H1 (cell line): ENCODE data around the gene IQCK. TPM values are rescaled to one million over a fixed set of nuclear protein-coding genes. Genes with fewer than 3 reads are reported as not detected.

Experiments
- CTCF ChIA-PET: fragments of 300-600 bp; sonication (Branson Sonifier 250); formaldehyde crosslinking; loops from one replicate; lab custom pipeline; 2021; ENCODE audit not compliant: partially characterized antibody; lab: Charles Lee
- POLR2A ChIA-PET: fragments of 300-600 bp; sonication (Branson Sonifier 250); formaldehyde crosslinking; loops from one replicate; lab custom pipeline; 2021; ENCODE audit warnings: inconsistent platforms; ENCODE audit not compliant: partially characterized antibody; lab: Charles Lee
- DNase-seq, 2 experiments: peaks; one replicate each; pipeline versions ENCODE4 v3.0.0 to v3.0.0-alpha.2; 2010 to 2022; ENCODE audit warnings: low spot score in 2 of 2, low read depth in 1 of 2, mixed read lengths in 1 of 2
- FAIRE-seq: peaks from 2 replicates; lab custom pipeline; 2011; peaks lifted over from hg19 to GRCh38; lab: Jason Lieb, UNC
- H2AFZ ChIP-seq: 2 replicates; pipeline ENCODE4 v1.8.1; 2012; ENCODE audit warnings: low read length, inconsistent platforms
- H2AK5ac ChIP-seq: 2 replicates; pipeline ENCODE4 v1.6.1; 2013; ENCODE audit warnings: low read depth, low read length
- H2BK120ac ChIP-seq: replicated peaks from 2 replicates; pipeline ENCODE3; 2013; ENCODE audit warnings: low read depth, low read length, inconsistent platforms
- H2BK12ac ChIP-seq: 2 replicates; pipeline ENCODE4 v1.6.1; 2013; ENCODE audit warnings: low read depth, low read length
- H2BK15ac ChIP-seq: 2 replicates; pipeline ENCODE4 v1.6.1; 2013; ENCODE audit warnings: low read length
- H2BK20ac ChIP-seq: 2 replicates; pipeline ENCODE4 v1.6.1; 2013; ENCODE audit warnings: low read length
- H2BK5ac ChIP-seq: 2 replicates; pipeline ENCODE4 v1.6.1; 2013; ENCODE audit warnings: low read depth, low read length
- H3K14ac ChIP-seq: 2 replicates; pipeline ENCODE4 v1.6.1; 2013; ENCODE audit warnings: inconsistent platforms; ENCODE audit not compliant: insufficient read length
- H3K18ac ChIP-seq: 2 replicates; pipeline ENCODE4 v1.6.1; 2013; ENCODE audit warnings: low read length; ENCODE audit errors: extremely low read depth
- H3K23ac ChIP-seq: 2 replicates; pipeline ENCODE4 v1.6.1; 2013; ENCODE audit warnings: inconsistent platforms; ENCODE audit not compliant: insufficient read length
- H3K23me2 ChIP-seq: 2 replicates; pipeline ENCODE4 v1.6.1; 2013; ENCODE audit warnings: low read depth, low read length
- H3K27ac ChIP-seq: 2 replicates; pipeline ENCODE4 v1.6.1; 2011; ENCODE audit warnings: low read depth, low read length, inconsistent platforms
- H3K27me3 ChIP-seq, 4 experiments: replicated peaks in 1 of 4; 1 replicate in 1 of 4; 2 replicates in 3 of 4; pipeline versions ENCODE4 v1.6.1 to v1.8.1; 2011 to 2013; ENCODE audit warnings: low read length in 3 of 4, mild to moderate bottlenecking in 3 of 4, inconsistent platforms in 2 of 4, mixed read lengths in 2 of 4, moderate library complexity in 1 of 4; ENCODE audit not compliant: control insufficient read depth in 3 of 4, insufficient read depth in 3 of 4; ENCODE audit errors: extremely low read depth in 1 of 4
- H3K36me3 ChIP-seq, 4 experiments: 2 replicates each; pipeline versions ENCODE4 v1.6.1 to v1.8.1; 2011 to 2013; ENCODE audit warnings: mild to moderate bottlenecking in 4 of 4, low read length in 3 of 4, moderate library complexity in 2 of 4, control low read depth in 1 of 4, inconsistent platforms in 1 of 4; ENCODE audit not compliant: insufficient read depth in 4 of 4, control insufficient read depth in 2 of 4
- H3K4ac ChIP-seq: replicated peaks from 2 replicates; pipeline ENCODE3; 2013; ENCODE audit warnings: low read length, low read depth, mixed read lengths, inconsistent platforms; ENCODE audit not compliant: insufficient read length
- H3K4me1 ChIP-seq, 4 experiments: replicated peaks in 1 of 4; 1 replicate in 1 of 4; 2 replicates in 3 of 4; pipeline versions ENCODE4 v1.6.1 to v1.8.1; 2011 to 2013; ENCODE audit warnings: low read length in 3 of 4, inconsistent platforms in 2 of 4, mixed read lengths in 1 of 4; ENCODE audit not compliant: insufficient read depth in 4 of 4, control insufficient read depth in 3 of 4
- H3K4me2 ChIP-seq, 2 experiments: 2 replicates each; pipeline versions ENCODE4 v1.6.1 to v1.8.1; 2011 to 2013; ENCODE audit warnings: low read depth in 2 of 2, low read length in 2 of 2, control low read depth in 1 of 2, inconsistent platforms in 1 of 2, mild to moderate bottlenecking in 1 of 2; ENCODE audit not compliant: insufficient read depth in 1 of 2
- H3K4me3 ChIP-seq, 4 experiments: fragments of 200-600, 300-600 bp in 1 of 4; sonication (generic), shearing (Covaris generic), sonication (Bioruptor Twin) in 1 of 4; 2 replicates each; pipeline versions ENCODE4 v1.5.1 to v1.8.1; 2011 to 2016; ENCODE audit warnings: low read length in 4 of 4, low read depth in 3 of 4, control low read depth in 2 of 4, inconsistent platforms in 2 of 4, mild to moderate bottlenecking in 2 of 4, mixed read lengths in 1 of 4, moderate library complexity in 1 of 4; ENCODE audit not compliant: insufficient read depth in 2 of 4; ENCODE audit errors: extremely low read depth in 1 of 4
- H3K56ac ChIP-seq: replicated peaks from 2 replicates; pipeline ENCODE3; 2013; ENCODE audit warnings: low read depth, mild to moderate bottlenecking, mixed read lengths, low read length, inconsistent platforms; ENCODE audit not compliant: insufficient read length
- H3K79me1 ChIP-seq: 2 replicates; pipeline ENCODE4 v1.6.1; 2013; ENCODE audit warnings: low read depth, low read length, control low read depth
- H3K79me2 ChIP-seq, 2 experiments: 2 replicates each; pipeline versions ENCODE4 v1.6.1 to v1.8.1; 2012 to 2013; ENCODE audit warnings: low read length in 2 of 2, mild to moderate bottlenecking in 2 of 2, inconsistent platforms in 1 of 2; ENCODE audit not compliant: insufficient read depth in 2 of 2, control insufficient read depth in 1 of 2
- H3K9ac ChIP-seq, 4 experiments: replicated peaks in 1 of 4; 1 replicate in 1 of 4; 2 replicates in 3 of 4; pipeline versions ENCODE4 v1.6.1 to v1.8.1; 2011 to 2013; ENCODE audit warnings: low read depth in 3 of 4, low read length in 3 of 4, control low read depth in 2 of 4, mild to moderate bottlenecking in 2 of 4, moderate library complexity in 2 of 4, inconsistent platforms in 1 of 4; ENCODE audit errors: extremely low read depth in 1 of 4
- H3K9me3 ChIP-seq, 2 experiments: 2 replicates each; pipeline versions ENCODE4 v1.6.1 to v1.8.1; 2012 to 2013; ENCODE audit warnings: mild to moderate bottlenecking in 2 of 2, moderate library complexity in 2 of 2, control low read depth in 1 of 2, inconsistent platforms in 1 of 2, low read depth in 1 of 2, low read length in 1 of 2, mixed read lengths in 1 of 2; ENCODE audit not compliant: insufficient read depth in 2 of 2
- H4K20me1 ChIP-seq, 2 experiments: replicated peaks in 1 of 2; 2 replicates each; pipeline versions ENCODE3 to v1.8.1; 2011 to 2013; ENCODE audit warnings: inconsistent platforms in 2 of 2, low read length in 2 of 2, mild to moderate bottlenecking in 1 of 2; ENCODE audit not compliant: insufficient read depth in 2 of 2, control insufficient read depth in 1 of 2
- H4K5ac ChIP-seq: 2 replicates; pipeline ENCODE4 v1.6.1; 2013; ENCODE audit warnings: low read length, low read depth, mixed read lengths, inconsistent platforms; ENCODE audit not compliant: insufficient read length
- H4K8ac ChIP-seq: 2 replicates; pipeline ENCODE4 v1.8.0; 2013; ENCODE audit warnings: mild to moderate bottlenecking, moderate library complexity, low read length, inconsistent platforms; ENCODE audit not compliant: insufficient read depth; ENCODE audit errors: extremely low read depth
- H4K91ac ChIP-seq: replicated peaks from 2 replicates; pipeline ENCODE3; 2013; ENCODE audit warnings: low read length, mixed read lengths, inconsistent platforms; ENCODE audit not compliant: insufficient read length
- CEBPB ChIP-seq: IDR thresholded peaks from 2 replicates; pipeline ENCODE4 v1.6.1; 2012; ENCODE audit warnings: low read depth, low read length
- CHD1 ChIP-seq: IDR thresholded peaks from 2 replicates; pipeline ENCODE4 v1.6.1; 2012; ENCODE audit warnings: low read depth, low read length, improper control_type of control experiment
- EP300 ChIP-seq, 2 experiments: IDR thresholded peaks; 1 replicate in 1 of 2; 2 replicates in 1 of 2; pipeline ENCODE4 v1.6.1; 2011 to 2012; ENCODE audit warnings: low read depth in 2 of 2, low read length in 2 of 2, mild to moderate bottlenecking in 2 of 2, borderline replicate concordance in 1 of 2, inconsistent platforms in 1 of 2, moderate library complexity in 1 of 2
- NRF1 ChIP-seq: IDR thresholded peaks from 2 replicates; pipeline ENCODE4 v1.6.1; 2011; ENCODE audit warnings: mild to moderate bottlenecking, low read depth, low read length, improper control_type of control experiment
- SRF ChIP-seq: IDR thresholded peaks from 2 replicates; pipeline ENCODE4 v1.6.1; 2011; ENCODE audit warnings: mild to moderate bottlenecking, low read depth, low read length, moderate library complexity
- WGBS, 2 experiments: shearing (Covaris generic) in 1 of 2; methylation state at CpG; one replicate each; pipeline versions ENCODE4 v1.1.6 to v1.1.7; 2013 to 2015; ENCODE audit warnings: low lambda C conversion rate in 2 of 2, mixed read lengths in 2 of 2, inconsistent platforms in 1 of 2, low coverage in 1 of 2, missing lambda C conversion rate in 1 of 2; ENCODE audit not compliant: insufficient replicate concordance in 2 of 2, insufficient coverage in 1 of 2, insufficient read length in 1 of 2; ENCODE audit errors: extremely low coverage in 1 of 2, missing lambda C conversion rate in 1 of 2; 5-methylcytosine and 5-hydroxymethylcytosine counted together
- polyA plus RNA-seq, 7 experiments: library from polyadenylated mRNA; depleted of rRNA in 3 of 7; stranded (reverse) in 5 of 7; unstranded in 2 of 7; fragments of >200 nt in 5 of 7; fragments of 200-250 nt in 2 of 7; gene quantifications; 1 replicate in 5 of 7; 2 replicates in 1 of 7; 4 replicates in 1 of 7; pipeline versions ENCODE4 v1.2.1 to v1.2.3, GENCODE V29; 2011 to 2013; ENCODE audit warnings: missing spikeins in 2 of 7, mixed read lengths in 2 of 7
- total RNA-seq: library from RNA; stranded (reverse); fragmentation: NEBNext Ultra II Directional; extraction: Animal tissue kit (Norgen Biotek cat#: 25700); gene quantifications from 2 replicates; pipeline ENCODE4 v1.2.1, GENCODE V29; 2021

IQCK gene
- total and polyA plus RNA-seq, 2 of the 8 experiments (the other 6 are each of a cell fraction or from before 2014, with no cell fraction given), result 6.2 to 9.3 TPM

DNA sequence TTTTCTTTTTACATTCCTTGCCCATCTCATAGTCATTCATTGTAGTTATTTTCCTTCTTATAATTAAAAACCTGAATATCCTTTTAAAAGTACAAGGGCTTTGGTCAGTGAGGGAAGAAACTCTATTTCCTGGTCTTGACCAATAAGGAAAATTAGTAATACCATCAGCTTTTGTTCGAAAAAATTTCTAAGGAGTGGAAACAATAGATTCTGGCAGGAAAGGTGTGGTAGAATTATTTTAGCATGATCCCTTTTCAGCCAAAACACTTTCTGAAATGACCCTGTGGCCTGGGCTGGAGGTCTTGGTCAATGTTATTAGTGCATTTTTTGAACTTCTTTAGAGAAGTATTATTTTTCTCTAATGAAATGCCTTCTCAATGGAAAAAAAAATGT lies 36.6 kb downstream of the IQCK start:
- POLR2A ChIA-PET, result interaction anchor here (1.3 kb wide), 1 partner anchor 26 kb away, joined by 3 read pairs; no protein-coding TSS in a partner anchor
- no peaks in the 10 kb centered on the region for H3K23me2 ChIP-seq
- no peak overlapping the region for H4K8ac ChIP-seq
- no peak overlapping the region for H3K4ac ChIP-seq
- H3K27ac ChIP-seq, result no peak overlapping the region
- CTCF ChIA-PET, result interaction anchor here (0.5 to 1.0 kb wide), 3 partner anchors 25 to 91 kb away, joined by 3 to 4 read pairs (median 4); no protein-coding TSS in a partner anchor
- H2AK5ac ChIP-seq, result no peak overlapping the region
- H3K9ac ChIP-seq, result no peak overlapping the region
- H2BK120ac ChIP-seq, result no peak overlapping the region
- no peak overlapping the region for H3K18ac ChIP-seq
- 100% methylated on average over 1 of the region's 1 CpG; no CpG with 5 or more reads in 1 of the 2 experiments for WGBS, 2 experiments
- H2BK15ac ChIP-seq, result no peak overlapping the region
- no peak overlapping the region for H2AFZ ChIP-seq
- H4K20me1 ChIP-seq, result no peaks in the 10 kb centered on the region
- no peaks in the 10 kb centered on the region for H3K79me2 ChIP-seq
- H4K5ac ChIP-seq, result no peak overlapping the region
- H2BK20ac ChIP-seq, result no peak overlapping the region
- FAIRE-seq (no peak), DNase-seq (no peak)
- H3K14ac ChIP-seq, result no peak overlapping the region
- H3K36me3 ChIP-seq, result no peaks in the 10 kb centered on the region
- H3K23ac ChIP-seq, result no peak overlapping the region
- no peaks in the 10 kb centered on the region for H3K9me3 ChIP-seq
- TF ChIP-seq NRF1, result no peak
- TF ChIP-seq CHD1, result no peak
- TF ChIP-seq EP300 (IDR thresholded peaks at IDR 0.05; ENCODE audit: borderline replicate concordance in 1 of 2, low read depth in 2 of 2, low read length in 2 of 2), result no peak
- no peak for TF ChIP-seq SRF
- TF ChIP-seq CEBPB, result no peak
- no peak overlapping the region for H3K56ac ChIP-seq
- no peak overlapping the region for H2BK12ac ChIP-seq
- H4K91ac ChIP-seq, result no peak overlapping the region
- H3K4me2 ChIP-seq, result no peak overlapping the region
- H3K4me3 ChIP-seq, result no peak overlapping the region
- no peaks in the 10 kb centered on the region for H3K4me1 ChIP-seq
- no peak overlapping the region for H2BK5ac ChIP-seq
- H3K79me1 ChIP-seq, result no peaks in the 10 kb centered on the region
- no peaks in the 10 kb centered on the region for H3K27me3 ChIP-seq
